Measurements from ENCODE around the gene KLF16.

DNA sequence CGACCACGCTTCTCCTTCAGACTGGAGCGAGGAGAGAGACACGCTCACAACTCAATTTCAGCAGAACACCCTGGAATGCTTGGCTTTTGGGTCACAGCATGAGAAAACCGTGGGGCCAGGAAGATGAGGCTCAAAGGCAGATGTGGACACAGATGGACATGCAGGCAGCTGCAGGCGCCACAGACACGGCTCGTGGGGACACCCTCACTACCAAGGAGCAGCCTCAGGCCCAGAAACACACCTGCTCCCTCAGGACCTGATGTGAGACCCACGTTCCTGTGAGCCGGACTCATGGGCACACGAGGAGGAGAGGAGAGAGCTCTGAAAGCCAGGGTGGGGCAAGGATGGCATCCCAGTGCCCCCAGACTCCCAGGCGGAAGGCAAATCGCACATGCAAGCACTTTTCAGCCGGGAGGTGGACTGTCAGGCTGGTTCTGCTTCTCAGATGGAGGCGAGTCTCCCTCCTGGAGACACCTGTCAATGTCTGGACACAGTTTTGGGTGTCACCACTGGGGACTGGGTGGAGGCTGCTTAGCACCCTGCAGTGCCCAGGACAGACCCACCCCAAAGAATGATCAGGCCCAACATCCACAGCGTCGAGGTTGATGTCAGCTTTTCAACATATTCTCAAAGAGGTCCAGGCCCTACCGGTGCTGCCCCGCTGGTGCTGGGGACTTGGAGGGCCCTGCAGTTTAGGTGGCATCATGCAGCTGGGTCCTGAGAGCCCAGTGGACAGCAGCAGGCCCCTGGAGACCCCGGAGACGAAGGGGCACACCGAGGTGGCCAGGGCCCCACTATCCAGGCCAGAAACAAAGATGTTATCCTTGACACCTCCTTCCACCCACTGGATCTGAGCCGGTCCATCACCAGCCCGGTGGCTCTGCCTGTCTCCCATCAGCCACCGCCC lies 19.7 kb upstream of the KLF16 start:
- TF ChIP-seq POLR2AphosphoS5 (IDR thresholded peaks at IDR 0.05; ENCODE audit: insufficient read depth in 1 of 2, low read depth in 1 of 2): no peak
- TF ChIP-seq, protein P1, sequence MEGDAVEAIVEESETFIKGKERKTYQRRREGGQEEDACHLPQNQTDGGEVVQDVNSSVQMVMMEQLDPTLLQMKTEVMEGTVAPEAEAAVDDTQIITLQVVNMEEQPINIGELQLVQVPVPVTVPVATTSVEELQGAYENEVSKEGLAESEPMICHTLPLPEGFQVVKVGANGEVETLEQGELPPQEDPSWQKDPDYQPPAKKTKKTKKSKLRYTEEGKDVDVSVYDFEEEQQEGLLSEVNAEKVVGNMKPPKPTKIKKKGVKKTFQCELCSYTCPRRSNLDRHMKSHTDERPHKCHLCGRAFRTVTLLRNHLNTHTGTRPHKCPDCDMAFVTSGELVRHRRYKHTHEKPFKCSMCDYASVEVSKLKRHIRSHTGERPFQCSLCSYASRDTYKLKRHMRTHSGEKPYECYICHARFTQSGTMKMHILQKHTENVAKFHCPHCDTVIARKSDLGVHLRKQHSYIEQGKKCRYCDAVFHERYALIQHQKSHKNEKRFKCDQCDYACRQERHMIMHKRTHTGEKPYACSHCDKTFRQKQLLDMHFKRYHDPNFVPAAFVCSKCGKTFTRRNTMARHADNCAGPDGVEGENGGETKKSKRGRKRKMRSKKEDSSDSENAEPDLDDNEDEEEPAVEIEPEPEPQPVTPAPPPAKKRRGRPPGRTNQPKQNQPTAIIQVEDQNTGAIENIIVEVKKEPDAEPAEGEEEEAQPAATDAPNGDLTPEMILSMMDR (IDR thresholded peaks at IDR 0.05): no peak
